Esophagus mucosa (tissue), 1 donor: ENCODE measurements around the gene UBE2H. TPM values are rescaled to one million over a fixed set of nuclear protein-coding genes. Genes with fewer than 3 reads are reported as not detected.
"Not testable (repeated sequence)": the region's sequence is repeated elsewhere in the genome, so short reads cannot be mapped to it uniquely, and the experiment has no call there.

Source experiments
- ATAC-seq: fragments of 200-7000 bp; cut with Tn5 transposase; one replicate; pipeline ENCODE4 v1.9.1; 2020
- total RNA-seq: library from RNA; stranded (reverse); gene quantifications from one replicate; pipeline ENCODE4 v1.2.4, GENCODE V29; 2023
- donor health status: DM: yes; HTN: yes; CAD: no.

Gene UBE2H
- total RNA-seq, 1 donor from 2014 or later: 98.3 TPM

GRCh38 chr7:129807863-129808262, 144.9 kb downstream of the UBE2H start:
- no peak for ATAC-seq

DNA sequence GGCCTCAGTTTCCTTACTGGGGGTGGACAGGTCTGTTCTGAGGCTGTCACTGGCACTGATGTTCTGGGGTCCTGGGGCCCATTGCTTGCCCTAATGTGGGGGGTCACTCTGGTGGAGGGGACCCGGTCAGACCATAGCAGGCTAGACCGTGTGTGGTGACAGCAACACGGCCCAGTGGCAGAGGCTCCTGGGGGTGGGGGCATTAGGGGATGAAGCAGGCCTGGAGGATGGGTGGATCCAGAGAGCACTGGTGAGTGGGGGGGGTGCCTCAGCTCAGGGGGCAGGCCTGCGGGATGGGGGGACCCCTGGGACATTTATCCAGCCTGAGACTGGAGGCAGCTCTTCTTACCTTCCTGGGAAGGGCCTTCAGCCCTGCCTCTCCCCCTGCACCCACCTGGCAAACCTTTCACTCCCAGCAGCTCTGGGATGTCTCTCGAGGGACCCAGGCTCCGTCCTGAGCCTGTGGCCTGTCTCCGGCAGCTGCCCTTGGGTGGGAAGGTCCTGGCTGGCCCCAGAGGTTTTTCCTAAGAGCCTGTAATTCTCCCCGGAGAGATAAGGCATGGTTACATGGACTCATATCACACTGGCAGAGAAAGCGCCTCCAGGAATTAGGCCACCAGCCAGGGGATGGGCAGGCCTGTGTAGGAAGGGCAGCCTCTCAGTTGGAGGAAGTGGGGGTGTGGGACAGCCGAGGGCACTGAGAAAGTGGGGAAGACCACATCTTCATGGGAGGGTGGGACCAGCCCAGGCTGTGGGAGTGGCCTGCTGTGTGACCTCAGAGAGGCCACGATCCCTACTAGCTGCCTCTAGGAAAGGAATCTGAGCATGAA, 147.7 kb downstream of the UBE2H start:
- peak; percentile 32 for ATAC-seq

GRCh38 chr7:129804111-129804889, 148.5 kb downstream of the UBE2H start:
- peak; percentile 13 for ATAC-seq

DNA sequence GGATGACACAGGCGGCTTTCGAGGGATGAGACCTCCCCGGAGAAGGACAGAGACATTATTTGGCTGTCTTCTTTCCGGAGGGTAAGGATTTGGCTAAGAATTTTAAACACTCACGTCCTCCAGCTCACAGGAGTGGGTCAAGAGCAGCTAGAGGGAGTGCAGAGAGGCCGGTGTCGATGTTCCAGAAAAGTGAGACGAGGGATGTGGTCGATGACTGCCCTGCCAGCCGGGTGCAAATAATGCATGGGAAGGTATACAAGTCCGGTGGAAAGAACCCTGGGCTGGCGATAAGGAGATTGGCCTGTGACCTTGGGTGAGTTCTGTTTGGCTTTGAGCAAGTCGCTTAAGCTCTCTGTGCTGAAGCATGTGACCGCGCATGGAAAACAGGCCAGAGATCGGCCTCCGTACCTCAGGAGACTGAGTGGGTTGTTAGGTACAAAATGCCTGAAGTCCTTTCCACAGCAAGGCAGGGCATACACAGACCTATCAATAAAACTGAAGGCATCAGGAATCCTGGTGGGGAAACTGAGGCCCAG, 149.1 kb downstream of the UBE2H start:
- no peak for ATAC-seq

- no peak for ATAC-seq
These were observed 150.9 kb downstream of the UBE2H start for GRCh38 chr7:129801882-129802281.

DNA sequence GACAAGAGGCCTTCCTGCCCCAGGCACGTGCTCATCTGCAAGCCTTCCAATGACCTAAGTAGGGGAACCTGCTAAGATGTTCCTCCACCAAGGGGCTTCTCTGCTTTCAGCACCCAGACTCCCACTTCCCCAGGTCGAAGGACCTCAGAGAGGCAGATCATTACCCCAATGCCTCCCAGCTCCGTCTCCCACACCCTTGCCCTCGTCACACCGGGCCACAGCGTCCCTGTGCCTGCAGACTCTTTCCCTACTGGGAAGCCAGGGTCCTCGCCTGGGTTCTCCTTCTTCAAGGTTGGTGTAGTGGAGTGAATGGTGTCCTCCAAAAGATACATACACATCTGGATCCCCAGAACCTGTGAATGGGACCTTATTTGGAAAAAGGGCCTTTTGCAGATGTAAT, 151.9 kb downstream of the UBE2H start:
- ATAC-seq: no peak

DNA sequence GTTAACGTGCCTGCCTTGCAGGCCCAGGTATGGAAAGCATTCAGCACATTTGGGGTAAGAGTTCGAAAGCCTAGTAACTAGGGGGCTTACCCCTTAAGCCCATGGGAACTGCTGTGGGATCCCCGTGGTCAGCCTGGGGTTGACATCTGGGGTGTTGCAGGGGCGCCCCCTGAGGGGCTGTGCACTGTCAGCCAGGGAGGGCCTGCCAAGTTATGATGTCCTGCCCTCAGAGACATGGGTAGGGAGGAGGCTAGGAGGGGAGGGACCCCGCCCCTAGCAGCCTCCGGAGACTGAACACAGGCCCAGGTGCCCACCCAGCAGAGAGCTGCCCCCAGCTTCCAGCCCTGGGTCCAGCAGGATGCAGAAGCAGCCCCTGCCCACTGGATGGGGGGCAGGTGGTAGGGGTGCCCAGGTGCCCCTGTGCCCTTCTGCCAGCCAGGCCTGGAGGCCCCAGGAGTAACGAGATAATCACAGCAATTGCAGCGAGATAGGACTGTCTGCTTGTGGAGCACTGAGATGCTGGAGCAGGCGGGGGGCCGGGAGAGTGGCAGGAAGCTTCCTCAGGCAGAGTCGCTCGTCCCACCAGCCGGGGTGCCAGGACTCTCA, 153.3 kb downstream of the UBE2H start:
- no peak for ATAC-seq

DNA sequence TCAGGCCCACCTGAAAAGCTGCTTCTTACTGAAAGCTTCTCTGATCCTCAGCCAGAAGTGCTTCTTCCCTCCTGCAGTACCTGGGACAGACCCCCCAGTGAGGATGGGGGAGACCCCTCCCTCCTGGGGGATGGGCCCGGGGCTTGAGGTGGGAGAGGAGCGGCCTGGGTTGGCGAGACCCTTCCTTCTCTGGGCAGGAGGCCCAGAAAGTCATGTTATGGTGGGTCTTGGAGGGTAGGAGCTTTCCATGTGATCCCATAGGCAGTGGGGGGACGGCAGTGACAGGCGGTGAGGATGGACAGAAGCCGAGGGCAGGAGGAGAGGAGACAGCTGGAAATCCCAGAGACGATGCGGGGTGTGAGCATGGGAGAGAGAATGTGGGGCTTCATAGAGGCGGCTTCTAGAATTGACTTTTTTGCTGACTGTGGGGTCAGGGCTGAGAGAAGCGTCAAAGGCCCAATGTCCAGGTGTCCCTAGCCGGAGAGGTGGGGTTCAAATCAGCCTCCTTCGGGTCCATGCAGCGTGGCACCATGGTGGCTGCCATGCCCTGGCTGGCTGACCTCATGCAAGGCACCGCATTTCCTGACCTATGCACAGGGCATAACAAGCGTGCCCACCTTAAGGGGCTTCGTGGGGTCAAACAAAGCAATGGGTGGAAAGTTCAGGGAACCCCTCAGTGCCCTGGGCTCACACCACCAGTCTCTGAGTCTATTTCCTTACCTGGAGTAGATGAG, 154.0 kb downstream of the UBE2H start:
- no peak for ATAC-seq

- no peak for ATAC-seq
These were observed 155.5 kb downstream of the UBE2H start for GRCh38 chr7:129797214-129797789.

GRCh38 chr7:129796186-129796775, 156.5 kb downstream of the UBE2H start:
- no peak for ATAC-seq

DNA sequence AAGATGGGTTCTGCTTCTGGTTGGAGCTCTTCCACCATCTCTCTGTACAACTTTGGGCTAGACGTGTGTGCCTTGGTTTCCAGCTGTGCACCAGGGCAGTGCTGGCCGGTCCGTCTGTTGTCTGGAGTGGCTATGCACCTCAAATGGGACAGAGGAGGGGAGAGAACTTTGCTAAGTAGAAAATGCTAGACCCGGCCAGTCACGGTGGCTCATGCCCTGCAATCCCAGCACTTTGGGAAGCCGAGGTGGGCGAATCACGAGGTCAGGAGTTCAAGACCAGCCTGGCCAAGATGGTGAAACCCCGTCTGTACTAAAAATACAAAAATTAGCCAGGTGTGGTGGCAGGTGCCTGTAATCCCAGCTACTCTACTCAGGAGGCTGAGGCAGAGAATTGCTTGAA, 158.3 kb downstream of the UBE2H start:
- not testable (repeated sequence) for ATAC-seq

GRCh38 chr7:129793506-129794310, 159.1 kb downstream of the UBE2H start:
- no peak for ATAC-seq

DNA sequence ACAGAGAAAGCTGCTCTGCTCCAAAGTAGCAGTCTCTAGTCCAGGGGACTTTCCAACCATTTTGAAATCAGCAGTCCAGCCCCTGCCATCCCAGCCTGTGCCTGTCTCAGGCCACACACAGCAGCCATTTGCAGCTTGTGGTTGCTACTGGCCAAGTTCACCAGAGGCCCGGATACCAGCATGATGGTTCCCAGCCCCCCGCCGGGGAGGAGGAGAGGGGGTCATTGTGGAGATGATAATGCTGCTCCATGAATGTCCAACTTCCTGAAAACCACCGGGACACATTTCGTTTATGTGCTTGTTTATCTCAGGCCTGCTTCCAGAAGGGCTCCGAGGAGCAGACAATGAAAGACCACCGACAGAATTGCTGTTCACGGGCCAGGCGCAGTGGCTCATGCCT, 160.0 kb downstream of the UBE2H start:
- ATAC-seq: no peak

DNA sequence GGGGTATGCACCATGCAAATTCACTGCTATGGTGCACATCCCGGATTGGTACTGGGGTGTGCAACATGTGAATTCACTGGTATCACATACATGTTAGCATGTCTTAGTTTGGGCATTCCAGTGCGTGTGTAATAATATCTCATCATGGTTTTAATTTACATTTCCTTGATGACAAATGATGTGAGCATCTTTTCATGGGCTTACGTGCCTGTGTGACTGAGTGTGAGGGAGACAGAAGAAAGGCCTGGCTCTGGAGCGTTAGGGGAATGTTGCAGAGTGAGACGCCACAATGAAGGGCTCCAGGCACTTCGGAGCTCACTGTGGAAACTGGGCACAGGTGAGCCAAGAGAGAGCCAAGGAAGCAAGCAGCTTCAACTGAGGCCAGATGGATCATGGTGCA, 162.6 kb downstream of the UBE2H start:
- ATAC-seq: peak; percentile 23

GRCh38 chr7:129789652-129790051, 163.1 kb downstream of the UBE2H start:
- no peak for ATAC-seq

DNA sequence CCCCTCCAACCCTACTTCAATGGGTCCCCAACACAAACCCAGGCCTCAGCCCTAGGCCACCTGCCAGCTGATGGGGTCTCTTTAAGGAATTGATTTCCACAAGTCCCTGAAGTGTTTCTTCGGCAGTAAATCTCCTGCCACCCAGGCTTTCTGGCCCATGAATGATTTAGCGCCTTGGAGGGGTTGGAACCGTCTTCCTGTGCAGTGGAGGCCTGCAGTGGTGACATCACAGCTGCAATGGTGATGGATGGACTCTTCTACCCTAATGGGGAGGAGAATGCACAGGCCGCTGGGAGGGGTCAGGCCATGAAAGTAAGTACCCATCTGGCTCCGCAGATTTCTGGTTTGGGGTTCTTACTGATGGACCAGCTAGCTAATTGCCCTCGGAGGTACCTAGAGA, 163.8 kb downstream of the UBE2H start:
- ATAC-seq: no peak

GRCh38 chr7:129786825-129787563, 165.8 kb downstream of the UBE2H start:
- ATAC-seq: no peak

- ATAC-seq: no peak
These were observed 166.9 kb downstream of the UBE2H start for GRCh38 chr7:129785685-129786514.
